Liver (tissue), 9 donors: ENCODE measurements around the gene CDC16. TPM values are rescaled to one million over a fixed set of nuclear protein-coding genes. Genes with fewer than 3 reads are reported as not detected.

Source experiments
- DNase-seq: peaks from one replicate; pipeline ENCODE4 v3.0.0-alpha.2; 2017; ENCODE audit warnings: low spot score
- H3K27ac ChIP-seq, 2 donors: one replicate each; pipeline ENCODE4 v1.7.0; 2013; ENCODE audit warnings: inconsistent platforms in 2 of 2, low read length in 2 of 2, control low read depth in 1 of 2, low read depth in 1 of 2, mild to moderate bottlenecking in 1 of 2
- H3K27me3 ChIP-seq, 4 donors: one replicate each; pipeline versions ENCODE4 v1.6.1 to v1.7.0; 2013; ENCODE audit warnings: low read length in 3 of 4, inconsistent platforms in 1 of 4, mild to moderate bottlenecking in 1 of 4, moderate library complexity in 1 of 4; ENCODE audit not compliant: control insufficient read depth in 4 of 4, insufficient read depth in 4 of 4
- H3K36me3 ChIP-seq, 4 donors: one replicate each; pipeline versions ENCODE4 v1.6.1 to v1.7.0; 2013; ENCODE audit warnings: low read length in 3 of 4, mild to moderate bottlenecking in 3 of 4, low read depth in 1 of 4, moderate library complexity in 1 of 4; ENCODE audit not compliant: control insufficient read depth in 4 of 4, insufficient read depth in 3 of 4
- H3K4me1 ChIP-seq, 4 donors: one replicate each; pipeline versions ENCODE4 v1.6.1 to v1.7.0; 2013; ENCODE audit warnings: low read length in 3 of 4, mild to moderate bottlenecking in 3 of 4, moderate library complexity in 1 of 4; ENCODE audit not compliant: control insufficient read depth in 4 of 4, insufficient read depth in 4 of 4
- H3K4me3 ChIP-seq, 3 donors: one replicate each; pipeline versions ENCODE4 v1.6.1 to v1.7.0; 2013; ENCODE audit warnings: low read length in 3 of 3, control low read depth in 1 of 3, low read depth in 1 of 3, mild to moderate bottlenecking in 1 of 3
- H3K9ac ChIP-seq, 2 donors: one replicate each; pipeline ENCODE4 v1.7.0; 2013; ENCODE audit warnings: low read length in 2 of 2, mild to moderate bottlenecking in 2 of 2, moderate library complexity in 2 of 2, control low read depth in 1 of 2, low read depth in 1 of 2
- H3K9me3 ChIP-seq, 4 donors: one replicate each; pipeline versions ENCODE4 v1.6.1 to v1.7.0; 2013; ENCODE audit warnings: low read length in 3 of 4; ENCODE audit not compliant: control insufficient read depth in 4 of 4
- ATF3 ChIP-seq: IDR thresholded peaks from 2 replicates; pipeline ENCODE4 v1.6.1; 2016; ENCODE audit warnings: antibody characterized with exemption
- CTCF ChIP-seq: fragments of 150-350 bp; IDR thresholded peaks from 2 replicates; pipeline ENCODE4 v1.5.1; 2017; ENCODE audit warnings: improper control_type of control experiment, low read depth, low read length; ENCODE audit not compliant: missing input control
- EGR1 ChIP-seq, 2 donors: IDR thresholded peaks; 2 replicates each; pipeline ENCODE4 v1.6.1; 2016 to 2018; ENCODE audit warnings: antibody characterized with exemption in 2 of 2, low read depth in 2 of 2
- FOXA2 ChIP-seq: IDR thresholded peaks from 2 replicates; pipeline ENCODE4 v1.6.1; 2016; ENCODE audit warnings: antibody characterized with exemption
- GABPA ChIP-seq, 2 donors: IDR thresholded peaks in 1 of 2; conservative IDR thresholded peaks in 1 of 2; 2 replicates each; pipeline ENCODE4 v1.6.1; 2016; ENCODE audit warnings: antibody characterized with exemption in 2 of 2, mild to moderate bottlenecking in 1 of 2, moderate library complexity in 1 of 2
- HNF4G ChIP-seq: IDR thresholded peaks from 2 replicates; pipeline ENCODE4 v1.6.1; 2016; ENCODE audit warnings: antibody characterized with exemption
- MAX ChIP-seq: IDR thresholded peaks from 2 replicates; pipeline ENCODE4 v1.6.1; 2016; ENCODE audit warnings: antibody characterized with exemption
- NR2F2 ChIP-seq: IDR thresholded peaks from 2 replicates; pipeline ENCODE4 v1.6.1; 2016; ENCODE audit warnings: antibody characterized with exemption
- REST ChIP-seq: IDR thresholded peaks from 2 replicates; pipeline ENCODE4 v1.6.1; 2016; ENCODE audit warnings: antibody characterized with exemption, mild to moderate bottlenecking
- RXRA ChIP-seq, 2 donors: IDR thresholded peaks; 2 replicates each; pipeline ENCODE4 v1.6.1; 2017 to 2018; ENCODE audit warnings: antibody characterized with exemption in 2 of 2, mild to moderate bottlenecking in 1 of 2
- SP1 ChIP-seq: IDR thresholded peaks from 2 replicates; pipeline ENCODE4 v1.6.1; 2018; ENCODE audit warnings: antibody characterized with exemption, mild to moderate bottlenecking
- YY1 ChIP-seq: IDR thresholded peaks from 2 replicates; pipeline ENCODE4 v1.6.1; 2016; ENCODE audit warnings: antibody characterized with exemption, mild to moderate bottlenecking
- WGBS: extraction: QIAGEN DNeasy Blood & Tissue Kit; methylation state at CpG from one replicate; pipeline ENCODE4 v1.1.7; 2013; 5-methylcytosine and 5-hydroxymethylcytosine counted together
- polyA plus RNA-seq, 2 donors: library from polyadenylated mRNA; stranded (reverse) in 1 of 2; unstranded in 1 of 2; fragments of 200-250 nt in 1 of 2; fragments of >200 nt in 1 of 2; fragmentation: Nextera tagmentation in 1 of 2; extraction: Ambion mirVana in 1 of 2; gene quantifications; one replicate each; pipeline versions ENCODE4 v1.2.1 to v1.2.3, GENCODE V29; 2013 to 2015
- total RNA-seq, 2 donors: library from RNA; depleted of rRNA; stranded (reverse); fragments of >200 nt; gene quantifications; one replicate each; pipeline ENCODE4 v1.2.3, GENCODE V29; 2014
- donor health status: healthy.
- donor health status: healthy.
- donor health status: healthy.
- donor health status: healthy.
- donor health status: healthy.

CDC16 gene
- total and polyA plus RNA-seq, 4 donors, result 23.0 to 38.7 (median 30.8) TPM

- 70% methylated on average over 6 of the region's 6 CpGs for WGBS
- DNase-seq, result peak; percentile 1
- TF ChIP-seq REST (no peak), ATF3 (no peak), FOXA2 (no peak), NR2F2 (no peak), EGR1 (IDR thresholded peaks at IDR 0.05; ENCODE audit: low read depth in 2 of 2) (no peak), SP1 (no peak), CTCF (no peak), HNF4G (no peak)
Measured at GRCh38 chr13:114212158-114212495, 22.6 kb upstream of the CDC16 start.

GRCh38 chr13:114213980-114214379 lies 20.7 kb upstream of the CDC16 start:
- peak; percentile 10 for DNase-seq
- Histone ChIP-seq H3K36me3 (no peaks in the 10 kb centered on the region), H3K4me1 (no peaks in the 10 kb centered on the region), H3K9me3 (no peaks in the 10 kb centered on the region), H3K4me3 (no peak overlapping the region), H3K9ac (no peak overlapping the region), H3K27me3 (peaks cover 0 to 6% (median 0%) of the 10 kb centered on the region in 4 donors), H3K27ac (no peak overlapping the region)
- TF ChIP-seq ATF3, result no peak
- TF ChIP-seq RXRA (IDR thresholded peaks at IDR 0.05), result no peak
- no peak for TF ChIP-seq FOXA2
- no peak for TF ChIP-seq GABPA (IDR thresholded peaks at IDR 0.05 in 1 of 2, conservative IDR thresholded peaks at IDR 0.05 in 1 of 2)
- WGBS, result 90% methylated on average over 7 of the region's 7 CpGs

More at GRCh38 chr13:114212158-114212495, 22.6 kb upstream of the CDC16 start:
- H3K9me3 ChIP-seq, result peaks cover 0 to 5% (median under 1%) of the 10 kb centered on the region in 4 donors
- peaks cover 0 to 6% (median 0%) of the 10 kb centered on the region in 4 donors for H3K27me3 ChIP-seq
- H3K4me3 ChIP-seq, result no peak overlapping the region
- no peaks in the 10 kb centered on the region for H3K36me3 ChIP-seq
- no peaks in the 10 kb centered on the region for H3K4me1 ChIP-seq
- no peak overlapping the region for H3K27ac ChIP-seq
- no peak overlapping the region for H3K9ac ChIP-seq

GRCh38 chr13:114219392-114219791 lies 15.3 kb upstream of the CDC16 start:
- Histone ChIP-seq H3K9ac (no peak overlapping the region), H3K36me3 (no peaks in the 10 kb centered on the region), H3K9me3 (no peaks in the 10 kb centered on the region), H3K4me1 (no peaks in the 10 kb centered on the region), H3K4me3 (no peak overlapping the region), H3K27me3 (no peaks in the 10 kb centered on the region), H3K27ac (no peak overlapping the region)
- TF ChIP-seq GABPA (IDR thresholded peaks at IDR 0.05 in 1 of 2, conservative IDR thresholded peaks at IDR 0.05 in 1 of 2) (no peak), YY1 (no peak), SP1 (no peak), MAX (no peak), REST (no peak), RXRA (IDR thresholded peaks at IDR 0.05) (no peak), CTCF (no peak)
- WGBS, result 48% methylated on average over 3 of the region's 3 CpGs
- DNase-seq, result no peak
